KBM-7 (cell line): ENCODE results near the gene GRK3.
A peak's percentile ranks its signal among the peaks of the same experiment; 100 is the strongest.

Experiments
- DNase-seq: peaks from one replicate; pipeline ENCODE4 v3.0.0-alpha.2; 2015
- in situ Hi-C: fragments of 300-500 bp; cut with MboI; formaldehyde crosslinking; loops from 2 replicates; pipeline ENCODE4 v1.14.3; 2020; ENCODE audit warnings: low sequenced_read_pairs, low pct_unique_long_range_greater_than_20kb, mixed read lengths

GRK3 gene

GRCh38 chr22:25760848-25761595 is 196.5 kb downstream of the GRK3 start:
- in situ Hi-C loops = no loop called here
- DNase-seq = no peak

DNA sequence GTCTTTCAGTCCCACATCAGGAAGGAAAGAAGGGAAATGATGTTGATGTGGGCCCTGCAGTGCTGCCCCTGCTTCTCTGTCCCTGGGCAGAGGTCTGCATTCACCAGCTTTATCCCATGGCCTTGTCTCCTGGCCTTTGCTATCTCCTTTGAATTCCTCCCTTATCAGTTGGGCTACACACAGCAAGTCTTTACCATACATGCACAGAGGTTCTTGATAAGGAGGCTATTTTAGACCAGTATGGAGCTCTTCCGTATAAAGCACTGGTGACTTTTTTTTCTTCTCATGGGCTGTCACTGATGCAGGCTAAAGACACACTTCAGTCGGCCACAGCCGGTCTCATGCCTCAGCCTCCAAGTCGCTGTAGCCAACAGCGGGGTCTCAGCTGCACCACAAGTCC is 197.7 kb downstream of the GRK3 start:
- DNase-seq = no peak
- in situ Hi-C loops = no loop called here

GRCh38 chr22:25763239-25763777 is 198.8 kb downstream of the GRK3 start:
- no peak for DNase-seq
- in situ Hi-C loops = no loop called here

DNA sequence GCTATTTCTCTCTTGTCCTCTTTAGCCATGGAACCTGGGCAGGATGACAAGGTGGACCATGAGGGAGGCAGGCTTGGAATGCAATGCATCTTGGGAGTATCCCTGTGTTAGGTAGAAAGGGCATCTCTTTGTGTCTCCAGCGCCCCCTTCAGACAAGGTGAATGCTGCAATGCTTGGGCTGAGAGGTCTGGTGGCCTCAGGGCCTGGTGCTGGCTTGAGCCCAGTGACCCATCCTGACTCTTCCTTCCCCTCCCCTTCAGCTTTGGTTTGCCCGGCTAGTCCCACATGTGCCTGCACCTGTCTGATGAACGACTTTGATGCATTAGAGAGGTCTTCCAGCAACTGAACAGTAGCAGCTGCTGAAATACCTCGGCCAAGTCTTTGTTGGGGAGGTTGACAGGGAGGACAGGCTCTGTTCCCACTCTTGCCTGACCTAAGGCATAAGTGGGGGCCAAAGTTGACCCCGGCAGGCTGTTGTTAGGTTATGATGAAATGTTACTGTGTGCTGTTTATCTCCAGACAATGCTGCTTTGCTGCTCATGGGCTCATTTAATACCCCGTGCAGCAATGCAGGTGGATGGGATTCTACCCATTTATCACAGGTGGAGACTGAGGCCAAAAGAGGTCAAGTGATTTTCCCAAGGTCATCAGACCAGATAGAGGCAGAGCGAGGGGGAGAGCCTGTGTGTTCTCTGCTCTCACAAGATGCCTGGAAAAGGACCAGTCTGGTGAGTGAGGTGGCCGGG is 200.0 kb downstream of the GRK3 start:
- in situ Hi-C loops = no loop called here
- no peak for DNase-seq

- DNase-seq = no peak
- in situ Hi-C loops = no loop called here
Measured at GRCh38 chr22:25765016-25765367, 200.5 kb downstream of the GRK3 start.

GRCh38 chr22:25765801-25766200 is 201.3 kb downstream of the GRK3 start:
- in situ Hi-C loops = no loop called here

GRCh38 chr22:25766418-25766817 is 201.9 kb downstream of the GRK3 start:
- no peak for DNase-seq
- in situ Hi-C loops = no loop called here

More at GRCh38 chr22:25765801-25766200, 201.3 kb downstream of the GRK3 start:
- DNase-seq = no peak

GRCh38 chr22:25770333-25770732 is 205.9 kb downstream of the GRK3 start:
- no peak for DNase-seq
- in situ Hi-C loops = loop anchor here (10.0 kb wide), 1 partner anchor 306 kb away; no protein-coding TSS in a partner anchor

- no peak for DNase-seq
- in situ Hi-C loops = loop anchor here (10.0 kb wide), 1 partner anchor 307 kb away; no protein-coding TSS in a partner anchor
Measured at GRCh38 chr22:25772288-25772687, 207.8 kb downstream of the GRK3 start.

DNA sequence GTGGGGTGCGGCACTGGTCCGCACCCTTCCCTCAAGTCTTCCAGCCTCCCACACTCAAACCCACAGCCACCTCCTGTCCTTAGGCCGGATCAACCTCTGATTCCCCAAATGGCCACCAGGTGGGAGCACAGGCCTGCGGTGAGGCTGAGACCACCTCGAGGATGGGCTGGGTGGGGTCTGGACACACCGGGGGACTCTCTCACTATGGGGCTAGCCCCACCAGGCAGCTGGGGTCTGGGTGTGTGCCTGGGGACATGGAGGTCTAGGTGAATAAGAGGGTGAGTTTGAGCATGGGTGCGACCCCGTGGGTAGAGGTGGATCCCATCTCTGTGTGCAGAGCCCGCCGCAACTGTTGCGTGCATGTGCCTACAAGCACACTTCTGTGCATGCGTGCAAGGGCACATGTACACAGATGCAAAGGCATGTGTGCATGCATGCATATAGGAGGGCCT is 210.1 kb downstream of the GRK3 start:
- DNase-seq = no peak

DNA sequence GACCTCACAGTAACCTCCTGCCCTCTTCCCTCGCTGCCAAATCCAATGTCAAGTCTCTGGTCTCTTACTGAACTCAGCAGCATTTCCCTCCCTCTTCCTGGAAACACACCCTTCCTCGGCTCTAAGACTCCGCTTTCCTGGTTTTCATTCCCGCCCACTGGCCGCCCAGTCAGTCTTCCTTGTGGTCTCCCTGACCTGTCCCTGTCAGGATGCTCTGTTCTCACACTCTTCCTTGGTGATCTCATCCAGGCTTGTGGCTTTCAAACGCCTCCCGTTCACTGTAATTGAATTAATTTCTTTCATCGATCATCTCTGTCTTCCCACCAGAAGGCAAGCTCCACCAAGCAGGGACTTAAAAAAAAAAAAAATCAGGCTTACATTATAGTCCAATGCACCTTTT is 211.1 kb downstream of the GRK3 start:
- in situ Hi-C loops = loop anchor here (10.0 kb wide), 1 partner anchor 311 kb away; no protein-coding TSS in a partner anchor
- no peak for DNase-seq

More for the DNA sequence above, 210.1 kb downstream of the GRK3 start:
- in situ Hi-C loops = loop anchor here (10.0 kb wide), 1 partner anchor 310 kb away; no protein-coding TSS in a partner anchor

DNA sequence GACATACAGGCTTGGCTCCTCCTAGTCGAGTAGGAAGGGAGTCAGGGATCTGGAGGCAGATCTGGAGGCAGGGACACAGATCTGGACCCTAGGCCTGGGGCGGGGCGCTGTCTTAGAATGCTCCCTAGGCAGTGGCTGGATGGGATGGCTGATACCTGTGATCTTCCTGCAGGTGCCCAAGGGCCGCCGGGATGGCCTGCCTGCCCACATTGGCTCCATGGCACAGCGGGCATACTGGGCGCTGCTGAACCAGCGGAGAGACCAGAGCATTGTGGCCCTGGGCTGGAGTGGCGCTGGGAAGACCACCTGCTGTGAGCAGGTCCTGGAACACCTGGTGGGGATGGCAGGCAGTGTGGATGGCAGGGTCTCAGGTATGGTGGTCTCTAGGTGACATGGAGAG is 212.9 kb downstream of the GRK3 start:
- no peak for DNase-seq
- in situ Hi-C loops = loop anchor here (10.0 kb wide), 1 partner anchor 313 kb away; no protein-coding TSS in a partner anchor

- in situ Hi-C loops = loop anchor here (10.0 kb wide), 1 partner anchor 313 kb away; no protein-coding TSS in a partner anchor
- peak; percentile 38 for DNase-seq
Measured at GRCh38 chr22:25777870-25778269, 213.4 kb downstream of the GRK3 start.
